NCI-H2171 treated with DMSO at 0.1 percent for 48 hours (cell line): ENCODE measurements around the gene CXCL16.
A peak's percentile ranks its signal among the peaks of the same experiment; 100 is the strongest.

Experiments
- DNase-seq: peaks from one replicate; lab custom pipeline; 2025; lab: John Stamatoyannopoulos, UW

CXCL16 gene

DNA sequence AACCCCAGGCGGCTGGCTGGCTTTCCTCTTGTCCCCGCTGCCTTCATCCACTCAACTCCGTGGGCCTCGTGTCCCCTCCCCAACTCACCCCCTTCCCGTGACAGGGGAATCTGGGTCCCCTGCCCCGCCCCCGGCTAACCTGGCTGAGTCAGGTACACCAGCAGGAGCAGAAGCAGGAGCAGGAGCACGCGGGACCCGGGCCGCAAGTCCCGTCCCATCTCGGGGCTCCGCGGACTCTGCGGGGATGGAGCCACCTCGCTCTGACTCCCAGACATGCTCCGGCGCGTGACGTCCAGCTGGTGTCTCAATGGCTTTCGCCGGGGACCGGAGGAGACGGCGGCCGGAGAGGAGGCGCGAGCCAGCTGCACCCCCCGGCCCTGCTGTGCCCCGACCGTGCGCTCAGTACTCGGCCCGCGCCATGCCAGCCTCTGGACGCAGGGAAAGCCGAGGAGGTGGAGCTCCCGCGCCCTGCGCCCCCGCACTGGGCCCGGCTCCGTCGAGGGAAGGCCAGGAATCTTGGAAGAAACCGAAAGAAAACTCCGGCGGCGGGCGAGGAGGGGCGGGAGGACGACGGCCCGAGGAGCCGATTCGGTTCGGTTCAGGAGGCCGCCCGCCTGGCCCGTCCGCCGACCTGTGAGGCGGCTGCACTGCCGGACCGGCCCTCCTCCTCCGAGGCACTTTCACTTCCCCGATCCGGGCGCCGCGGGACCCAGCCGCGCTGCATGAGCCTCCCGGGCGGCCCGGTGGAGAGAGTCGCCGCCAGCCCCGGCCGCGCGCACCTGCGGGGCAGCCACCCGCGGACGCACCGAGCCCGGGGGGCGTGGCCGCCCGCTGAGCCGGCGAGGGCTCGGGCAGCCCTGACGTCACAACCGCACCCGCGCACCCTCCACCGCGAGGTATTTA, at the start of gene CXCL16, which contains the start of gene ZMYND15:
Gene CXCL16 (minus strand): TSS at position 807 of the 903 bp plus-strand sequence. CDS start 589 bp downstream, at position 218.
Gene ZMYND15 (plus strand): TSS at position 712 of the 903 bp plus-strand sequence. CDS start 716 bp downstream, outside the sequence.
- no peak for DNase-seq

DNA sequence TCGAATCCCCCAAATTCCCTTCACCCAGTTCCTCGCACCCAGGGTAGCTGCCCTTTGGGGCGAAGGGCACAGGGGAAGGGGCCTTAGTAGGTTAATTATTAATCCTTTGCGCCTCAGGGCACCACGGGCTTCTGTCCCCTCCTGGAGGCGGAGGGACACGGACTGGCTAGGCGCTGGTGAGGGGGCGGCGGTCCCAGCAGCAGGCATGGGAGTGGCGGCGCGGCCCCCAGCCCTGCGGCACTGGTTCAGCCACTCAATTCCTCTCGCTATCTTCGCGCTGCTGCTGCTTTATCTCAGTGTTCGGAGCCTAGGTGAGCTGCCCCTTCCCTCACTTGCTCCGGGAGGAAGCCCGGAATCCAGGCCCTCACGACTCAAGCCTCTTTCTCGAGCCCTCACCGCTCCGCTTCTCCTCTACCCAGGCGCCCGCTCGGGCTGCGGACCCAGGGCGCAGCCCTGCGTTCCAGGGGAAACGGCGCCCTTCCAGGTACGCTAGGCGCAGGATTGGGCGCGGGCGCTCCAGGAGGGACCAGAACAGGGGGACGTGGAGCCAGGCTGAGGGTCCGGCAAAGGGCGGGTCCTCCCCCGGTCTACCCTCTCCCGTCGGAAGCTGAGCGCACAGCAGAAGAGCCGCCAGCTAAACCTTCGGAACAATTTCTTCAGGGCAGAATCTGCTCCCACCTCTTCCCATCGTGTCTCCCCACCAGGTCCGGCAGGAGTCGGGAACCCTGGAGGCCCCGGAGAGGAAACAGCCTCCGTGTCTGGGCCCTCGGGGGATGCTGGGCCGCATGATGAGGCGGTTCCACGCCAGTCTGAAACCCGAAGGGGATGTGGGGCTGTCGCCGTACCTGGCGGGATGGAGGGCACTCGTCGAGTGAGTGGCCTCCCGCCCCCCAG, 49.3 kb upstream of the CXCL16 start, which contains the start of gene GLTPD2:
Gene GLTPD2 (plus strand): TSS at position 158 of the 894 bp plus-strand sequence. CDS start 48 bp downstream, at position 206.
- DNase-seq: no peak

DNA sequence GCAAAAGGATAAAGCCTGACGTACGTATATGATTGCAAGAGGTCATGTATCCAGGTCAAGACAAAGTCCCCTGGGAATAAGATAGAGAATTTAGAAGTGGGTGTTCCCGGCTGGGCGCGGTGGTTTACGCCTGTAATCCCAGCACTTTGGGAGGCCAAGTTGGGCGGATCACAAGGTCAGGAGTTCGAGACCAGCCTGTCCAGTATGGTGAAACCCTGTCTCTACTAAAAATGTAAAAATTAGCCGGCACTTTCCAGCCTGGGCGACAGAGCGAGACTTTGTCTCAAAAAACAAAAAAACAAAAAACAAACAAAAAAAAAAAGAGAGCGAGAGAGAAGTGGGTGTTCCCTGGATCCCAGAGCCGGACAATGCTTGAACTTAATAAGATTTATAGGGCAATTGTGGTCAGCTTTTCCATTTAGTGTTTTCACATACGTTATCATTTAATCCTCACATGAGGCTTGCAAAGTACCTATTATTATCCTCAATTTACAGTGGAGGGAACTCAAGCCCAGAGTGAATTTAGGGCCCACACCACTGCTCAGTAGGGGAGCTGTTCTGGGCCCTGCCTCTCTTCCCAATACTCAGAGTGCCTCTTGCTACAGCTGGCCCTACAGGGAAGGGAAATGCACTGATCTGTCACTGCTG, 48.6 kb upstream of the CXCL16 start:
- no peak for DNase-seq

DNA sequence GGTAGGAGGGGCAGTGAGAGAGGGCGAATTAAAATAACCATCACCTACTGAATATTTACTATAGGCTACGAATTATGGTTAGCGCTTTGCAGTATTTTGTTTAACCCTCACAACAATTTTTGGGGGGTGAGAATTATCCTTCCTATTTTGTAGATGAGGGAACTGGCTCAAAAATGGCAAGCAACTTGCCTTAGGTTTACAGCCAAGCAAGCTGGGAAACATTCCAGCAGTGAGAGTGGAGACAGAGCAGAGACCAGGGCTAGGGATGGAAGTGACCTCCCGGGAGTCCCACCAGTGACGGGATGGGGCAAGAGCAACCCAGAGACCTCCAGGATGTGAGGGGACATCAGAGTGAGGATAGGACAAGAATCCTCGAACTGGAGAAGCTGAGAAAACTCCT, 46.8 kb upstream of the CXCL16 start:
- DNase-seq: no peak

DNA sequence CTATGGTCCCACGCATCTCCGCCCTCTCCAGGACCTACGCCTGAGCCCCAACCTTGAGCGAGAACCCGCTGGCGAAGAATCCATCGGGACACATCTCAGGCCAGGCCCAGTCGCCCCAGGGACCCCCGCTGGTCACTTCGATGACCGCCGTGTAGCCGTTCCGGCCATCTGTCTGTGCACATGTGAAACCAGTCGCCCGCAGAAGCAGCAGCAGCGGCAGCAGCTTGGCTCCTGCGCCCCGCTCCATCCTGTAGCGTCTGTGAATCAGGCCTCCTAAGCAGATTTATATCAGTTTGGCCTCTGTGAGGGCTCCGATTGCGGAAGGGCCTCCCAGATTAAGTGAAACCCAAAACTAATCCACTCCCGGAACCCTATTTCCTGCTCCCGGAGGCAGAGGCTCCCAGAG, 46.4 kb upstream of the CXCL16 start, which contains the start of gene VMO1:
Gene VMO1 (minus strand): TSS at position 259 of the 406 bp plus-strand sequence. CDS start 12 bp downstream, at position 247.
- no peak for DNase-seq

- no peak for DNase-seq
Measured at GRCh38 chr17:4785311-4786105, 45.8 kb upstream of the CXCL16 start.

- no peak for DNase-seq
Measured at GRCh38 chr17:4782652-4783051, 42.9 kb upstream of the CXCL16 start.

DNA sequence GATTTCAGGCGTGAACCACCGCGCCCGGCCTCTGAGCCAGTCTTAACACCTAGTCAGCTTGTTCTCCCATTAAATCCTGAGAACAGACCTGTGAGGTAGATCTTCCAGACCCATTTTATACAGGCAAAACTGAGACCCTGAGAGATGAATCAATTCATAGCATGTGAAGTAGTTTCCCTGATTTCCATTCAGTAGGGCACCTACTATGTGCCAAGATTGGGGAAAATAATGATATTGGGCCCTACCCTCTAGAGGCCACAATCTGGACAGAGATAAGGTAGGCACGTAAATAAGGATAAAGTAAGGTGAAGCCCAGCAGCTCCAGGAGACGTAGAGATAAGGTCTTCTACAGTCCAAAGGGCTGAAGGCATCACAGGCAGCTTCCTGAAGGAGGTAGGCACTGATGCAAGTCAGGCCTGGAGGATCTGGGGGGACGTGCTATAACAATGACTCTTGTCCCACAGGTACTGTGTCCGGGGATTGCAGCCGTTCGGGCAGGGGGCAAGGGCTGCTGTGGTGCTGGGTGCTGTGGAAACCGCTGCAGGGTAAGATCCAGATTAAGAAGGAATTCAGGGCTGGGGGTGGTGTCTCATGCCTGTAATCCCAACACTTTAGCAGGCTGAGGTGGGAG, 40.7 kb upstream of the CXCL16 start:
- DNase-seq: no peak

DNA sequence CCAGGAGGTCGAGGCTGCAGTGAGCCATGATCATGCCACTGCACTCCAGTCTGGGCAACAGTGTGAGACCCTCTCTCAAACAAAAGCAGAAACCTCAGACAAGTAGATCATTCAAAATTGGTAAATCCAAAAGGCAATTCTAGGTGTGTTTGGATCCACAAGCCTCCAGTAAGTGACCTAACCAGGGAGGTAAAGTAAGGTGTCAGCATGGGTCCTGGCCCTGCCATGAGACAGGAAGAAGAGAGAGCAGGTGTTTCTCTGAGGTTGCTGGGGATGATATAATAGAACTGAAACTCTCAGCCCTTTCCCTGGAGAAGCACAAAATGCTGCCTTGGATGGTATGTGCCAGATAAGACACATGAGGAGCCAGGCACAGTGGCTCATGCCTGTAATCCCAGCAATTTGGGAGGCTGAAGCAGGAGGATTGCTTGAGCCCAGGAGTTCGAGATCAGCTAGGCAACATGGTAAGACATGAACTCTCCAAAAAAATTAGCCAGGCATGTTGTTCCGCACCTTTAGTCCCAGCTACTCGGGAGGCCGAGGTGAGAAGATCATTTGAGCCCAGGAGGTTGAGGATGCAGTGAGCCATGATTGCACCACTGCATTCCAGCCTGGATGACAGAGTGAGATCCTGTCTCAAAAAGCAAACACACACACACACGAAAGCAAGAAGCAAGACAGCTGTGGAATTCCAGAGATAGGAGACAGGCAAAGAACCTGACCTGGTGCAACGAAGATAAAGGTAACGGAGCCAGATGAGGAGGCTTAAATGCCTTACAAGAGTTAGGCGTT, 38.4 kb upstream of the CXCL16 start:
- no peak for DNase-seq

- peak; percentile 23 for DNase-seq
Measured at GRCh38 chr17:4772235-4772613, 32.5 kb upstream of the CXCL16 start.

DNA sequence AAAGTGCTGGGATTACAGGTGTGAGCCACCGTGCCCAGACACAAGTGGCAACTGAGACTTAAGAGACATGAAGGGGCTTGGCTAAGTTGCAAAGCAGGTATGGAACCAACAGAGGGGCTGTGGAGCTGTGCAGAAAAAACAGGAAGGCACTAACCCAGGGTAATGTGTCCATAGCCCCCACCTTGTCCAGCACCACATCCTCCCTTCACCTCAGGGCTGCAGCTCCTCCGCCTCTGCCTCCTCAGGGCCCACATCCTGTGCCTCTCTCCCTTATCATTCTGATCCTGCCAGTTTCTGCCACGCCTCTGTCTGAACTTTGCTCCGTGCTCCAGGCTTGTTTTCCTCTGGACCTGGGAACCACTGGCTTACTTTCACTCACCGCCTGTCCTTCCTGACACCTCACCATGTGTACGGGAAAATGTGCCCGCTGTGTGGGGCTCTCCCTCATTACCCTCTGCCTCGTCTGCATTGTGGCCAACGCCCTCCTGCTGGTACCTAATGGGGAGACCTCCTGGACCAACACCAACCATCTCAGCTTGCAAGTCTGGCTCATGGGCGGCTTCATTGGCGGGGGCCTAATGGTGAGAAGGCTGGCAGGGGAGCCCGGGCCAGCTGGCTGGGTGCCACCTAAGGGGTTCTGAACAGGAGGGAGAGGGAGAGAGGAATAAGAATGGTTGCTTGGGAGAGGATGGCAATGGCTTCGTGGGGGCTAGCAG, 31.9 kb upstream of the CXCL16 start, which contains the start of gene TM4SF5:
Gene TM4SF5 (plus strand): TSS at position 368 of the 716 bp plus-strand sequence. CDS start 37 bp downstream, at position 405.
- no peak for DNase-seq

GRCh38 chr17:4769628-4770027, 29.9 kb upstream of the CXCL16 start:
- DNase-seq: no peak

DNA sequence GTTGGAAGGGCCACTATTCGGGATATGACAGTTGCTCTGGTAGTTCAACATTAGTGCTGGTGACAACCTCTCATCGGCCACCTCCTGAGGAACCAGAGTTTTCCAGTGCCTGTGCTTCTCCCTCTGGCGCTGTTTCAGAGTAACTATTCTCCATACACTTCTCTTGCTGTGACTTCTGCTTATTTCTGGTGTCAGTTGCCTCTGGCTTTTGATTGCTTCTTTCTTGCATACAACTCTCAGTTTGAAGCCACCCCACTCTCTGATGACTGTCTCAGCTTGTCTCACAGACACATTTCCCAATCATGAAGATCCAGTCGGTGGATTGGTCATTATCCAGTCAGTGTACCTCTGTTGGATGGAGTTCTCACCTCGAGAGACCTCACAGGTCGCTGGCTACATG, 28.6 kb upstream of the CXCL16 start:
- DNase-seq: no peak

GRCh38 chr17:4766723-4767122, 27.0 kb upstream of the CXCL16 start:
- DNase-seq: no peak

DNA sequence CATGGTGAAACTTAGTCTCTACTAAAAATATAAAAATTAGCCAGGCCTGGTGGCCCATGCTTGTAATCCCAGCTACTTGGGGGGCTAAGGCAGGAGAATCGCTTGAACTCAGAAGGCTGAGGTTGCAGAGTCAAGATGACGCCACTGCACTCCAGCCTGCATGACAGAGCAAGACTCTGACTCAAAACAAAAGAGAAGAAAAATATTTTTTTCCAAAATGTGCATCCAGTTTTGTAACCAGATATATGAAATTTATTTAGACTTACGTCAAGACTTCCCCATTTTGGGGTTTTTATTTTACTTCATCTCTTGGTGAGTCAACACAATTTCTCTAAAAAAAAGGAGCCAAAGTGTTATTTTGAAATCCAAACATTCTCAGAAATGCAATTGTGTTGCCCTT, 26.5 kb upstream of the CXCL16 start:
- no peak for DNase-seq

DNA sequence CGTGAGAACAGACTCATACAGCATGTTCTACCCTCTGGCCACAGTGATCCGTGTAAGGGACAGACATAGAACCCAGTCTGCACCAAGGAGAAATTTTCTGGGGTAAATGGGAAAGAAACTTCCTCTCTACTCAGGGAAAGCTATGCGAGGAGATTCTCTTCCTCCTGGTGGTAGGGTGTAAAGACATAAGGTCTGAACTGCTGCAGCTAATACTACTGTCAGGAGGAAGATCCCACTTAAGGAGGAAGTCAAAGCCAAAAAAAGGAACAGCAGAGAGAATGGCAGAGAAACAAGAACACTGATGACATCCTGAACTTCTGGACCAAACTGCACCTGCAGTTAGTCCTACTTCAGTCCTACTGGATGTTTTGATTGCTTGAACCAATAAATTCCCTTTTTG, 24.9 kb upstream of the CXCL16 start:
- DNase-seq: no peak

- DNase-seq: no peak
Measured at GRCh38 chr17:4759776-4760236, 20.1 kb upstream of the CXCL16 start.

- DNase-seq: no peak
Measured at GRCh38 chr17:4753392-4753791, 13.7 kb upstream of the CXCL16 start.

GRCh38 chr17:4751932-4752331, 12.2 kb upstream of the CXCL16 start:
- no peak for DNase-seq
